HG03521 (cell line): ENCODE measurements around the gene SIPA1L3.

ENCODE experiments used
- ATAC-seq: cut with Tn5 transposase; IDR thresholded peaks from one replicate; pipeline ENCODE4 v1.9.1; 2021; ENCODE audit warnings: mild to moderate bottlenecking, moderate library complexity; ENCODE audit not compliant: unreplicated experiment

SIPA1L3 gene

DNA sequence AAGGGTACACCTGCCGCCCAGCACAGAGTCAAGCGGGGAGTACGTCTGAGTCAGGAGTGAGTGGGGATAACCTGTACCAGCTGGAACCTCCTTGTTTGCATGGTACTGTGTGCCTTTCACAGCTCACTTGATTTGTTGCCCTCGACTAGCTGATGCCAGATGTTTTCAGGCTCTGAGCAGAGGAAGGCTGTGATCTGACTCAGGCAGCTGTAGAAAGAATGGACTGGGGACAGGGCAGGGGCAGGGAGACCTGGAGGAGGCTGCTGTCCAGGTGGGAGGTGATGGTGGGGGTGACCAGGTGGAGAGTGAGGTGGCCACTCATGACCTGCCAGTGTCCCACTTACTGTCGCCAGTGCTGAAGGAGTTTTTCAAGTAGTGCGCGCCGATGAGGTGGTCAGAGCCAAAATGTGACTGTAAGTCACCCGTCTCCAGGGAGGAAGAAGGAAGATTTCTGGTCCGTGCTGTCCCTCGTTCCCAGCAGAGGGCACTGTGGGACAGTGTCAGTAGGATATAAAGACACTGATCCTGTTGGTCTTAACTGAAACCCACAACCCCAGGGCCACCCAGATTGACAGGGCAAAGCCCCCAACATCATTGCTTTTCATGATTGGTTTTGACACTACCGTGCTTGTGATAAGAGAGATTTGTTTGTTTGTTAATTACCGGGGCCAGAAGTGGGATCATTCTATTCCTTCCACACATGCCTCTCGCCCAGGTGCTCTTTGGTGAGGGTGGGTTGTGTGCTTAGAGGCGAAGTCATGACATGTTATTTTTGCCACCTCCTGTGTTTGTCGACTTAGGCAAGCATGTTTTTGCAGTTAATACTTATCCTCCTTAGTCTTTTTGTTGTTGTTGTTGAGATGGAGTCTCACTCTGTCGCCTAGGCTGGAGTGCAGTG, 188.7 kb downstream of the SIPA1L3 start:
- ATAC-seq: no peak

DNA sequence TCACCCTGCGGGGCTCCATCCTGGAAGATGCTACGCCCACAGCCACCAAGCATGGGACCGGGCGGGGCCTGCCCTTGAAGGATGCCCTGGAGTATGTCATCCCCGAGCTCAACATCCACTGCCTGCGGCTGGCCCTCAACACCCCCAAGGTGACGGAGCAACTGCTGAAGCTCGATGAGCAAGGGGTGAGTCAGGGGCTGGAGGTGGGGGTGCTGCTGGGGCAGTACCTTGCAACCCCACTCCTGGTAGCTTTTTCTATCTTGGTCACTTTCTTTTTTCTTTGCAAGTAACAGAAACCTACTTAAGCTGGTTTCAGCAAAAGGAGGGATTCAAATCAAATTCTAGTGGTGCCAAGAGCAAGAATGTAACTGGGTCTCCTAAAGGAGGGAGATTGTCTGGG, 193.0 kb downstream of the SIPA1L3 start:
- no peak for ATAC-seq

DNA sequence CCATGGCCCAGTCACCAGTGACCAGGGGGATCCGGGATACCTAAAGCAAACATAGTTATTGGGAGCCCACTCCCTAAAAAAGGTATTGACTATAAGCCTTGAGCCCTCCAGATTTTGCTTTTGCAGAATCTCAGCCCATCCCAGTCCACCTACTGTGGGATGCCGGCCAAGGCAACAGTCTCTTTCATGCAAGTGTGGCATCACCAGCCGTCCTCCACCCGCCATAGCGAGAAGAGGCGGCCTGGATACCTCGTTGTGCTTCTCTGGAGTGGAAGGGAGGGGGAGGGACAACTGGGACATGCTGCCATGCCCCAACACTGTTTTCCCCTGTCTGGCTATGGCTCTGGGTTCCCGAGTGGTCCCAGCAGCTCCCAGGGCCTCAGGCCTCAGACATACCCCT, 193.6 kb downstream of the SIPA1L3 start:
- ATAC-seq: no peak

DNA sequence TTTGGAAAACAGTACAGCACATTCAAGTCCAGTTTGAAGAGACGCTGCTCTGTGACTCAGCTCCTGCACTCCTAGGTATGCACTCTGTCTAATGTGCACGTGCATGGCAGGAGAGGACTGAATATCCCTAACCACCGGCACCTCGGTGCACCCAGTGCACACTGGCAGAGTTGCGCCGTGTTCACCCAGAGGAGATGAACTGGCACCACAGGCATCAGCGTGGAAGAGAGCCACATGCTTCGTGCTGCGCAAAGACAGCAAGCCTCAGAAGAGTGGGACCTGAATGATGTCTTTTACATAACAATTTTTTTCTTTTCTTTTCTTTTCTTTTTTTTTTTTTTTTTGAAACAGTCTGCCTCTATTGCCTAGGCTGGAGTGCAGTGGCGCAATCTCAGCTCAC, 194.7 kb downstream of the SIPA1L3 start:
- ATAC-seq: no peak

DNA sequence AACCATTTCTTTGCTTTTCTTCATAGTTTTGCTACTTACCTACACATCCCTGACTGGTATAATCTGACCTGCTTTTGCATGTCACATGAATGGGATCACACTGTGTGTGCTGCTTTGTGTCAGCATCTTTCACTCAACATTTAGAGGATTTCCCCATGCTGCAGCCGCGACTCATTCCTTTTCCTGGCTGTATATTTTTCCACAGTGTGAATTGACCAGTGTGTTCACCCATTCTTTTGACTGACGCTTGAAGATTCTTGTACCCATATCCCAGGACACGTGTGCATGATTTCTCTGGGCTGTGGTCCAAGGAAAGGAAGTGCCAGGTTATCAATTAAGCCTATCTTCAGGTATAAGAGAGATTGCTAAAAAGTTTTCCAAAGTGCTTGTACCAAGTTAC, 198.6 kb downstream of the SIPA1L3 start:
- ATAC-seq: no peak

DNA sequence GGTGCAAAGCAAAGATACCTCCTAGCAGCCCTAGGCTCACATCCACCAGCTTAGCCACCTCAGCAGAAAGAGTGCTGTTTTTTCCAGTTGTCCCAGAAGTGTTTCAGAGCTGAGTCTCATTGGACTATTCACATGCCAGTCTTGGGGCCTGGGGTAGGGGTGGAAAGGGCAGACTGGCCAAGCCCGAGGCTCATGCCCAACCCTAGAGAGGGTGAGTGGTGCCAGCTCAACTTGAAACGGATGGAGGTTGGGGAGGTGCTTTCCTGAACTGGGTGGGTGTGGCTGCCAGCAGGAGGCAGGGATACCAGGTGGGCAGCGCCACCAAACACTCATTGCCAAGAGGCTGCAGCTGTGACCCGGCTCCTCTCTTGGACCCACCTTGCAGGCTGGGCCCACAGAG, 200.1 kb downstream of the SIPA1L3 start:
- ATAC-seq: no peak

DNA sequence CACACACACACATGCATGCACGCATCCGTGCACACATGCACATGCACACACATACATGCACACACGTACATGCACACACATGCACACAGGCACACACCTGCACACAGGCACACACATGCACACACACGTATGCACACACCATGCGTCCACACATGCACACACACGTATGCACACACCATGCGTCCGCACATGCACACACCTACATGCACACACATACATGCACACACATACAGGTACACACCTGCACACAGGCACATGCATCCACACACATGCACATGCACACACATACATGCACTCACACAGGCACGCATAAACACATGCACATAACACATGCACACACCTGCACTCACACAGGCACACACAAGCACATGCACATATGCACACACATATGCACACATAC, 204.9 kb downstream of the SIPA1L3 start:
- ATAC-seq: no peak

DNA sequence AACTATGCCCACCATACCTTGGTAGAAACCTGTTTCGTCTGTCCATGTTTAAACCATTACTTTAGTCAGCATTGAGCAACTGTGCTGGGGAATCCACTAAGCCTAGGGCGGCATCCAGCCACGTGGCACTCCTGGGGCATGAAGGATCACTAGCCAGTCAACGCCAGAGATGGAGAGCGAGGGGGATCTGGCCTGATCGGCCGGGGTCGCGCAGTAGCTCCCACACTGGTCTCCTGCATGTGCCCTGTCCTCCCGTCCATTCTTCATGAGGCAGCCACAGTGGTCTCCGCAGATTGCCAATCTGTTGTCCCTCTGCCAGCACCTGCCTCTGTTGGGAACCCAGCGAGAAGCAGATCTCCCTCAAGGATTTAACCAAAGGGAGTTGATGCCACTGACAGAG, 207.6 kb downstream of the SIPA1L3 start:
- no peak for ATAC-seq

DNA sequence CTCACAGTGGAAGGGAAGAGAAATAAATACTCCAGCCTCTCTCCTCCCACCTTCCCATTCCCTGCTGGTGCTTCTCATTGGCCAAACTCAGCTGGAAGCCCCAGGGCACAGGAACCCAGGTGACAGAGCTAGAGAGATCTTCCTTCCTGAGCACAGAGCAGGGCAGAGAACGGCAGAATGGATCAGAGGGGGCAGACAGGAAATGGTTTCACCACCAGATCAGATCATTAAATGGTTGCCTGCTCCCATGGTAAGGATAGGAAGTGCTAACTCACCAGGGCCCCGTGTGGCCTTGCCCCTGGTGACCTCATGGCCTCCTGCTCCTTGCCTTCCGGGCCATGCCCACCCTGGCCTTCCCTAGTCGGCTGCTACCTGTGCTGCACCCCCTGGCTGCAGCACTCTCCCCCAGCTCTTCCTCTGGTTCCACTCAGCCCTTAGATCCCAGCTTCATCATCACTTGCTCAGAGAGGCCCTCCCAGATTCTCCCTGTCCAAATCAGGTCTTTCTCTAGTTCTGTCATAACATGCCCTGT, 208.3 kb downstream of the SIPA1L3 start:
- ATAC-seq: no peak

DNA sequence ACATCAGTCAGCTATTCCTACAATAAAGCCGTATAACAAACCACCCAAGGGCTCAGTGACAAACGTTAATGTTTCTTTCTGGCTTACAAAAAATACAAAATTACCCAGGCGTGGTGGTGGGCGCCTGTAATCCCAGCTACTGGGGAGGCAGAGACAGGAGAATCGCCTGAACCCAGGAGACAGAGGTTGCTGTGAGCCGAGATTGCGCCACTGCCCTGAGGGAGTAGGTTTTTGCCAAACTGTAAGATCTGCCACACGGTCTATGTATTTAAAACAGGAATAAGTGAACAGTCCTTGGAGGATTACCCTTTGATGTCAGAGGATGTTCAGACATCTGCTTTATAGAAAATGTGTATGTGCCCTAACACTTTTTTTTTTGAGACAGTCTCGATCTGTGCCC, 211.2 kb downstream of the SIPA1L3 start:
- no peak for ATAC-seq

DNA sequence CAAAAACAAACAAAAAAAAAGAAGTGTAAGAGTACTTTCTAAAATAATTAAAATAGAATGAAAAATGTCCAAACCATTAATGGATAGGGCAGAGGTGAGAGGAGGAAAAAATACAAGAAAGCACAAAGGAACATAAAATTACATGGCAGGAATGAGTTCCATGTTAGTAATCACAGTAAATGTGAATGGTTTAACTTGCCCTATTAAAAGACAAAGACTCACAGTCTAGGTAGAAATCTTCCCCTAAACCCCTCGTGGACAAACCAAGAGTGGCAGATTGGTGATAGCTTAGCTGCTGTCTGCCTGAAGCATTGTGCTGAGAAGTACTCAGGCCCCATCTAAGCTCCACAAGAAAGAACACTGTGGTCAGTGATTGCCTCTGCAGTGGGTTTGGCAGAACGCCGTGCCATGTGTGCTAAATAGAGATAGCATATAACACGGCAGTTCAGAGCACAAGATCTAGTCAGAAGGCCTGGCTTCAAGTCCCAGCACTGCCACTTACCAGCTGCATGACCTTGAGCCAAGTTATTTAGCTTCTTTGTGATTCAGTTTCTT, 213.5 kb downstream of the SIPA1L3 start:
- ATAC-seq: no peak

DNA sequence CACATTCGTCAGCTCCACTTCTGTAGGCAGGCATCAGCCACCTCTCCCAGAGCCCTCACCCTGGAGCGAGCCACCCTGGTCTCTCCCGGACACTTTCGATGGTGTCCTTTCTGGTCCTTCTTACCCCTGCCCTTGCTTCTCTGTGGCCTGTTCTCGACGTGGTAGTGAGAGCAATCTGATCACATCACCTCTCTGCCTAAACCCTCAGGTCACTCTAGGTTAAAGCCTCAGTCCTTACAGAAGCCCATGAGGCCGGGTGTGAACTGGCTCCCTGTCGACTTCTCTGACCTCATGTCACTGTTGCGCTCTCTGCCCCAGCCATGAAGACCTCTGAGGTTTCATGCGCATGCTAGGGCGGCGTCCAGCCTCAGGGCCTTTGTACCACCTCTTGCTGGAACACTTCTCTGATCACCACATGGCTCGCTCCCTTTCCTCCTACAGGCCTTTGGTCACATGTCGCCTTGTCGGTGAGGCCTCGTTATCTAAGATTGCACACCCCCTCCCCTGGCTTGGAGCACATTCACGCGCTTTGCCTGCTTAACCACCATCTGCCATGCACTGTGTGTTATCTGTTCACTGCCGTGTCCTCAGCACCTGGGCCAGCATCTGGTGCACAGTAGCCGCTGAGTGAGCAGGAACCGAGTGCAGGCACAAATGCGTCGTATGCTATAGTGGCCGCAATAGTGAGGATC, 215.5 kb downstream of the SIPA1L3 start:
- ATAC-seq: no peak

DNA sequence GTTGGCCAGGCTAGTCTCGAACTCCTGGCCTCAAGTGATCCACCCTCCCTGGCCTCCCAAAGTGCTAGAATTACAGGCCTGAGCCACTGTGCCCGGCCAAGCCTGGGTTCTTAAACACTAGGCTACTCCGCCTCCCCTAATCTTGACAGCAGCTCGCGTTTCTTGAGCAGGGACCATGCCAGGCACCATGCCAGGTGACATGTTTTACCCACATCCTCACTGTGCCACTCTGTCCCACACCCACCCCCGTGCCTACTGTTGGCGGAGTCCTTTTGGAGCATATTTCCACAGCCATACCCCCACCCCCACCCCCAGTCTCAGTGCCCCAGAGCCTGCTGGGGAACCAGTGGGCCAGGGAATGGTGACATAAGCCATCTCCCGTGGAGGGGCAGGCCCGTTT, 218.2 kb downstream of the SIPA1L3 start:
- ATAC-seq: no peak

DNA sequence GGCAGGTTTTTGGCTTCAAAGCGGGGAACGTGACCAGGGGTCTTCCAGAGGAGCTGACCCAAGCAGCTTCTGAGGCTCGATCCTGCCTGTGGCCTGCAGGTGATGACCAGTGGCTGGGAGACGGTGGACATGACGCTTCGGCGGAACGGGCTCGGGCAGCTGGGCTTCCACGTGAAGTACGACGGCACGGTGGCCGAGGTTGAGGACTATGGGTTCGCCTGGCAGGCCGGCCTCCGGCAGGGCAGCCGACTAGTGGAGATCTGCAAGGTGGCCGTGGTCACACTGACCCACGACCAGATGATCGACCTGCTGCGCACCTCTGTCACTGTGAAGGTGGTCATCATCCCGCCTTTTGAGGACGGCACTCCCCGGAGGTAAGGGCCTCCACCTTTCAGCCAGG, 223.4 kb downstream of the SIPA1L3 start:
- ATAC-seq: no peak

DNA sequence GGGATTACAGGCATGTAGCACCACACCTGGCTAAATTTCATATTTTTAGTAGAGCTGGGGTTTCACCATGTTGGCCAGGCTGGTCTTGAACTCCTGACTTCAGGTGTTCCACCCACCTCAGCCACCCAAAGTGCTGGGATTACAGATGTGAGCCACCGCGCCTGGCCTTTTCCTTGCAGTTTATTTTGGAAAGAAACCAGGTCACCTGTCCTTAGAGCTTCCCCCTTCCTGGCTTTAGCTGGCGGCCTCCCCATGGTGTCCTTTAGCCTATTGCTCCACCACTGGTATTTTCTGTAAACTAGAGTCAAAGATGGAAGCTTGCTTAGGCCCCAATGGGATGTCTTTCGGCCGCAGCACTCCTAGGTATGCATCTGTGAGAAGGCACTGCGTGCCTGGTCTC, 225.8 kb downstream of the SIPA1L3 start:
- ATAC-seq: no peak

DNA sequence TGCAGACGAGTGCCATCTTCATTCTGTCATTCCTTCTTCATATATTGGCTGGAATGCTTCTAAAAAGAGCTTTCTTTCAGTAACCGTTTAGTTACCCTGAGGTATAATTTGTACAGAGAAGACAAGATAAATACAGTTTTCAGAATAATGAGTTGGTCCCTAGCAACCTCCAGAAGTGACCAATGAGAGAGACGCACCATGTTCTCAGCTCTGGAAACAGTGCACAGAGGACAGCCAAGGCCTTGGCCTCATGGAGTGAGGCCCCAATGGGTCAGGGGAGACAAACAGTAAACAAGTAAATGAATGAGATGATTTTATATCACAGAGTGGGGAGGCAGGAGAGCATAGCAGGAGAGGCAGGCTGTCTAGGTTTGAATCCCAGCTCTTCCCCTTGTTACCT, 226.3 kb downstream of the SIPA1L3 start:
- ATAC-seq: no peak

DNA sequence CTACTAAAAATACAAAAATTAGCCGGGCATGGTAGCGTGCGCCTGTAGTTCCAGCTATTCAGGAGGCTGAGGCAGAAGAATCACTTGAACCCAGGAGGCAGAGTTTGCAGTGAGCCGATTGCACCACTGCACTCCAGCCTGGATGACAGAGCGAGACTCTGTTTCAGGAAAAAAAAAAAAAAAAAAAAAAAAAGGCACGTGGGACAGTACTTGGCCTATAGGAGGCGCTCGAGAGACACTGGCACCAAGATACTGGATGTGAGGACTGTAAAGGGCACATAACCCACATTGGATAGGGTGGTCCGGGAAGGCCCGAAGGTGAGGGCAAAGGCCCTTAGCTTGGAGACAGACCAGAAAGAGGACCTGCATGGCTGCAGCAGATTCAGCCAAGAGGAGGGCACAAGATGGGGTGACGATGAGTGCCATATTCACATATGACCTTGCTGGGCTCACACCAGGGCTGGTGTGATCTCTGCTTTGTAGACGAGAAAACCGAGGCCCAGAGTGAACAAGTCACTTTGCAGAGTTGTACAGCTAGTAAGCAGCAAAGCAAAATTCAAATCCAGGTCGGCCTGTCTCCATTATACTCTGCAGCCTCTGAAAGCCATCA, 227.6 kb downstream of the SIPA1L3 start:
- ATAC-seq: no peak

DNA sequence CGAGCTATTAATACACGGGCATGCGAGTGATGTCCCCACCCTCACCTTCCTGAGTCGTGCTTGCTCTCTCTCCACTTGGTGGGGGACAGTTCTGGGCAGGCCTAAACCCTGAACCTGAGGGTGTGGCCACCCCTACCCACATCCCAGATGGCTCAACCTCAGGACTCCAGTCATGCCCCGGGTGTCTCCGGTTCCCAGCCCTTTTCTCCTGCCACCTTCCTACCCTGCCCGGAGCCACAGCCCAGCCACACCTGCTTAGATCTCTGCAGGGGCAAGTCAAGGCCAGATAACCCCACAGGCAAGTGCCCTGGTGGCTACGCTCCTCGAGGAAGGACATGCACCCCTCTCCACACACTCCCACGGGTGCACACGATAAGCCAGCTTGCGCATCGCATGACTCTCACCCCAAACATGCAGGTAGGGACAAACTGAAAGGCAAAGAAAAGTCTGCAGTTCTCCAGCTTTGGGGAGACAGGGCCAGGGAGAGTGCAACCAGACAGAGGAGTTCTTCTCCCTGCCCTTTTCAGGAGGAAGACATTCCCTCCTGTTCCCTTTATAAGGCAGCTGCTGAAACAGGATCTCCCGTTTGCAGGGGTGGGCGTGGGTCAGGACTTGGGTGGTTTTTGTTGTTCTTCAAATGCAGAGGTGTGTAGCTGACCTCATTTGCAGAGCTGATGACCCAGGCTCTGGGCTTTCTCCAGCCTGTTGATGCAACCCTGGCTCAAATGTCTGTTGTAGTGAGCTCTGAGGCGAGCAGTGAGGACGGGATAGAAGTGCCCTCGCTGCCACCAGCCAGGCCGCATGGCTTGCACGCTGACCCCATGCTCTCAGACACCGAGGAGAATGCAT, 228.4 kb downstream of the SIPA1L3 start:
- no peak for ATAC-seq

DNA sequence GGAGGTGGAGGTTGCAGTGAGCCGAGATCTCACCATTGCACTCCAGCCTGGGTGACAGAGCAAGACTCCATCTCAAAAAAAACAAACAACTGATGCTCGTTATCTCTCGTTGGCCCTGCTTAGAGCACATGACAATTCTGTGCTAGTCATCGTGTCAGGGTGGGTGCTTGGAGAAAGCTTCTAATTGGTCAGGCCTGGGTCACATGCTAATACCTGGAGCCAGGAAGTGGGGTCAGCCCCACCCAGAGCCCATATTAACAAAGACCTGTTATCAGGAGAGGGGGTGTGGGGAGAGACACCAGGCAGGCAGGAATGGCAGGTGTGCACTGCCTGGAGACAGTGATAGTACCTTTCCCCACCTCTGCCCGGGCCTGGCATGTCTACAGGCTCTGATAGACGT, 232.1 kb downstream of the SIPA1L3 start:
- no peak for ATAC-seq

DNA sequence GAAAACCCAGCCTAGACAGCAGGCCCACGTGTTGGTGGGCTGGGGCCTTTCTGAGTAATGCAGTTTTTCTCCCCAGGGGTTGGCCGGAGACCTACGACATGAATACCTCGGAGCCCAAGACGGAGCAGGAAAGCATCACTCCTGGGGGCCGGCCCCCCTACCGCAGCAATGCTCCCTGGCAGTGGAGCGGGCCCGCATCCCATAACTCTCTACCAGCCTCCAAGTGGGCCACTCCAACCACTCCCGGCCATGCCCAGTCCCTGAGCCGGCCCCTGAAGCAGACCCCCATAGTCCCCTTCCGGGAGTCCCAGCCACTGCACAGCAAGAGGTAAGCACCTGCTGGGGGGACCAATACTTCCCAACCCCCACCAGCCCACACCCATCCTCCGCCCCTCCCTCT, 234.1 kb downstream of the SIPA1L3 start:
- no peak for ATAC-seq
